Sigmoid colon (tissue), 7 donors: ENCODE data around the gene ATP1B3. TPM values are rescaled to one million over a fixed set of nuclear protein-coding genes. Genes with fewer than 3 reads are reported as not detected.
"Not testable (repeated sequence)": the region's sequence is repeated elsewhere in the genome, so short reads cannot be mapped to it uniquely, and the experiment has no call there.

ENCODE experiments used
- DNase-seq: peaks from one replicate; pipeline ENCODE4 v3.0.0-alpha.2; 2019
- H3K27ac ChIP-seq, 4 donors: fragments of 200-600 bp; sonication (generic); one replicate each; pipeline ENCODE4 v1.5.1; 2016 to 2019; ENCODE audit warnings: mild to moderate bottlenecking in 1 of 4
- H3K27me3 ChIP-seq, 3 donors: fragments of 200-600 bp; sonication (generic); one replicate each; pipeline ENCODE4 v1.5.1; 2019; ENCODE audit warnings: mild to moderate bottlenecking in 1 of 3
- H3K36me3 ChIP-seq, 4 donors: fragments of 200-600 bp; sonication (generic); one replicate each; pipeline ENCODE4 v1.5.1; 2016 to 2019
- H3K4me1 ChIP-seq, 4 donors: fragments of 200-600 bp; sonication (generic); one replicate each; pipeline ENCODE4 v1.5.1; 2017 to 2019
- H3K4me3 ChIP-seq, 4 donors: fragments of 200-600 bp; sonication (generic); one replicate each; pipeline ENCODE4 v1.5.1; 2017 to 2019; ENCODE audit warnings: mild to moderate bottlenecking in 2 of 4, moderate library complexity in 1 of 4
- H3K9me3 ChIP-seq, 4 donors: fragments of 200-600 bp in 3 of 4; sonication (generic) in 3 of 4; one replicate each; pipeline versions ENCODE4 v1.5.1 to v1.6.1; 2013 to 2019
- CTCF ChIP-seq, 4 experiments: fragments of 450-650 bp in 3 of 4; fragments of 200-600 bp in 1 of 4; IDR thresholded peaks; one replicate each; pipeline ENCODE4 v1.5.1; 2016 to 2019; ENCODE audit warnings: antibody characterized with exemption in 4 of 4, mild to moderate bottlenecking in 3 of 4, moderate library complexity in 2 of 4
- EP300 ChIP-seq, 4 donors: sonication (generic); formaldehyde crosslinking; IDR thresholded peaks; one replicate each; pipeline ENCODE4 v1.6.1; 2017; ENCODE audit warnings: antibody characterized with exemption in 4 of 4
- POLR2A ChIP-seq, 2 donors: fragments of 450-650 bp; IDR thresholded peaks; one replicate each; pipeline ENCODE4 v1.6.1; 2016; ENCODE audit warnings: antibody characterized with exemption in 2 of 2, mild to moderate bottlenecking in 2 of 2, moderate library complexity in 2 of 2
- POLR2AphosphoS5 ChIP-seq, 4 donors: sonication (generic); formaldehyde crosslinking; IDR thresholded peaks; one replicate each; pipeline ENCODE4 v1.6.1; 2017; ENCODE audit warnings: antibody characterized with exemption in 4 of 4
- WGBS, 2 donors: extraction: QIAGEN DNeasy Blood & Tissue Kit; methylation state at CpG; one replicate each; pipeline ENCODE4 v1.1.7; 2013; 5-methylcytosine and 5-hydroxymethylcytosine counted together
- intact Hi-C: fragments of 100-400 bp; cut with DNase I; formaldehyde crosslinking; loops from one replicate; pipeline ENCODE4 v1.15.1; 2023
- polyA plus RNA-seq, 3 donors: library from polyadenylated mRNA; stranded (reverse); fragments of 200-250 nt; gene quantifications; one replicate each; pipeline ENCODE4 v1.2.3, GENCODE V29; 2013
- total RNA-seq, 4 donors: library from RNA; depleted of rRNA; stranded (reverse); fragments of >200 nt; gene quantifications; one replicate each; pipeline ENCODE4 v1.1.0, GENCODE V29; 2016
- donor health status: healthy with polysubstance abuse.
- donor health status: Bipolar disorder and iron deficiency.
- donor health status: healthy.

Gene ATP1B3
- total and polyA plus RNA-seq, 7 donors: 29.9 to 235 (median 69.5) TPM

DNA sequence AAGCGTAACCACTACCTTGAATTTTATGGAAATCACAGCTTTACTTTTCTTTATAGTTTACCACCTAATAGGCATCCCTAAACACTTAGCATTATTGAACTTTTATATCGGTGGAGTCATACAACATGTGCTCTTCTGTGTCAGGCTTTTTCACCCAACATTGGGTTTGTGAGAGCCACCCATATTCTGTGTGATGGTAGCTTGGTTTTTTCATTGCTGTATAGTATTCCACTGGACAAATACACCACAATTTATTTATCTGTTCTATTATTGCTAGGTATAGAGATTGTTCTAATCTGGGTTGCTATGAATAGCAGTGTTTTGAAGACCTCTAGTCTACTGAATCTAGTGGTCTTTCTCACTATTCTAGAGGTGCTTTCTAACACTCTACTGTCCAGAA lies 31.6 kb upstream of the ATP1B3 start:
- WGBS, 2 donors: 96% methylated on average over 2 of the region's 2 CpGs
- no peaks in the 10 kb centered on the region for H3K9me3 ChIP-seq

GRCh38 chr3:141845407-141846049 lies 30.9 kb upstream of the ATP1B3 start:
- intact Hi-C loops: no loop called here
- H3K4me3 ChIP-seq: no peak overlapping the region
- H3K27me3 ChIP-seq: no peaks in the 10 kb centered on the region
- no peaks in the 10 kb centered on the region for H3K36me3 ChIP-seq
- WGBS, 2 donors: 73 to 75% methylated on average over 5 of the region's 5 CpGs
- H3K4me1 ChIP-seq: no peaks in the 10 kb centered on the region
- no peak for TF ChIP-seq EP300 (IDR thresholded peaks at IDR 0.05)
- no peak for TF ChIP-seq POLR2AphosphoS5 (IDR thresholded peaks at IDR 0.05)
- no peak for TF ChIP-seq CTCF (IDR thresholded peaks at IDR 0.05)
- no peak for TF ChIP-seq POLR2A (IDR thresholded peaks at IDR 0.05)
- no peak overlapping the region for H3K27ac ChIP-seq
- DNase-seq: no peak
- no peaks in the 10 kb centered on the region for H3K9me3 ChIP-seq

More for the DNA sequence above, 31.6 kb upstream of the ATP1B3 start:
- TF ChIP-seq POLR2AphosphoS5 (IDR thresholded peaks at IDR 0.05) (no peak), POLR2A (IDR thresholded peaks at IDR 0.05) (no peak), EP300 (IDR thresholded peaks at IDR 0.05) (no peak), CTCF (IDR thresholded peaks at IDR 0.05) (no peak)
- H3K4me3 ChIP-seq: no peak overlapping the region
- H3K36me3 ChIP-seq: no peaks in the 10 kb centered on the region
- no peaks in the 10 kb centered on the region for H3K4me1 ChIP-seq
- H3K27ac ChIP-seq: no peak overlapping the region
- intact Hi-C loops: no loop called here
- no peak for DNase-seq
- no peaks in the 10 kb centered on the region for H3K27me3 ChIP-seq

- Histone ChIP-seq H3K4me1 (no peaks in the 10 kb centered on the region), H3K4me3 (no peak overlapping the region), H3K9me3 (no peaks in the 10 kb centered on the region), H3K27ac (no peak overlapping the region), H3K36me3 (no peaks in the 10 kb centered on the region), H3K27me3 (no peaks in the 10 kb centered on the region)
- TF ChIP-seq CTCF (IDR thresholded peaks at IDR 0.05) (no peak), POLR2A (IDR thresholded peaks at IDR 0.05) (no peak), POLR2AphosphoS5 (IDR thresholded peaks at IDR 0.05) (no peak), EP300 (IDR thresholded peaks at IDR 0.05) (no peak)
- DNase-seq: no peak
- intact Hi-C loops: no loop called here
- 14 to 48% methylated on average over 3 of the region's 3 CpGs for WGBS, 2 donors
Measured at GRCh38 chr3:141846050-141846433, 30.4 kb upstream of the ATP1B3 start.

GRCh38 chr3:141848159-141848748 lies 28.2 kb upstream of the ATP1B3 start:
- WGBS, 2 donors: 82 to 90% methylated on average over 5 of the region's 5 CpGs
- DNase-seq: not testable (repeated sequence)

GRCh38 chr3:141849056-141849815 lies 27.2 kb upstream of the ATP1B3 start:
- H3K4me1 ChIP-seq: no peaks in the 10 kb centered on the region
- TF ChIP-seq EP300 (IDR thresholded peaks at IDR 0.05) (no peak), CTCF (IDR thresholded peaks at IDR 0.05) (no peak), POLR2AphosphoS5 (IDR thresholded peaks at IDR 0.05) (no peak), POLR2A (IDR thresholded peaks at IDR 0.05) (no peak)
- DNase-seq: no peak
- no peak overlapping the region for H3K27ac ChIP-seq
- no peak overlapping the region for H3K4me3 ChIP-seq
- intact Hi-C loops: no loop called here
- no peaks in the 10 kb centered on the region for H3K27me3 ChIP-seq
- H3K36me3 ChIP-seq: no peaks in the 10 kb centered on the region
- 69 to 84% methylated on average over 11 of the region's 11 CpGs for WGBS, 2 donors
- H3K9me3 ChIP-seq: no peaks in the 10 kb centered on the region

More at GRCh38 chr3:141848159-141848748, 28.2 kb upstream of the ATP1B3 start:
- intact Hi-C loops, H3K27me3 ChIP-seq, H3K36me3 ChIP-seq, H3K4me1 ChIP-seq, H3K9me3 ChIP-seq, H3K27ac ChIP-seq, H3K4me3 ChIP-seq: not testable (repeated sequence)
